ENCODE results near the gene MBD4. TPM values are rescaled to one million over a fixed set of nuclear protein-coding genes. Genes with fewer than 3 reads are reported as not detected.

MBD4 gene
- total RNA-seq, 4 donors from 2014 or later, result 25.1 to 44.9 (median 31.9) TPM

GRCh38 chr3:129481766-129482332, 42.1 kb upstream of the MBD4 start:
- no peak for TF ChIP-seq CTCF (IDR thresholded peaks at IDR 0.05; ENCODE audit: low read depth)

GRCh38 chr3:129476586-129476985, 36.8 kb upstream of the MBD4 start:
- TF ChIP-seq CTCF (IDR thresholded peaks at IDR 0.05; ENCODE audit: low read depth), result no peak

GRCh38 chr3:129475863-129476262, 36.1 kb upstream of the MBD4 start:
- no peak for TF ChIP-seq CTCF (IDR thresholded peaks at IDR 0.05; ENCODE audit: low read depth)

DNA sequence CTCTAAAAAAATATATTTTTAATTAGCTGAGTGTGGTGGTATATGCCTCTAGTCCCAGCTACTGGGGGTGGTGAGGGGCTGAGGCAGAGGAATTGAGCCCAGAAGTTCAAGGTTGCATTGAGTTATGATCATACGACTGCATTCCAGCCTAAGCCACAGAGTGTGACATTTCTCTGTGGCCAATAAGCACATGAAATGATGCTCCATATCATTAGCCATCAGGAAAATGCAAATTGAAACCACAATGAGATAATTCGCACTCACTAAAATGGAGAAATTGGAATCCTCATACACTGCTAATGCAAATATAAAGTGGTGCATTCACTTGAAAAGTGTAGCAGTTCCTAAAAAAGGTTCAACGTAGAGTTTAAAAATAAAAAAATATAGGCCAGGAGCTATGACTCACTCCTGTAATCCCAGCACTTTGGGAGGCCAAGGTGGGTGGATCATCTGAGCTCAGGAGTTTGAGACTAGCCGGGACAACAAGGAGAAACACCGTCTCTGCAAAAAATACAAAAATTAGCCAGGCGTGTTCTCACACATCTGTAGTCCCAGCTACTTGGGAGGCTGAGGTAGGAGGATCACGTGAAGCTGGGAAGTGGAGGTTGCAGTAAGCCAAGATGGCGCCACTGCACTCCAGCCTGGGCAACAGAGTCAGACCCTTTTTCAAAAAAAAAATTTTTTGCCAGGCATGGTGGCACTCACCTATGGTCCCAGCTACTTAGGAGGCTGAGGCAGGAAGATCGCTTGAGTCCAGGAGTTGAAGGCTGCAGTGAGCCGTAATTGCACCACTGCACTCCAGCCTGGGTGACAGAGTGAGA, 35.4 kb upstream of the MBD4 start:
- no peak for TF ChIP-seq CTCF (IDR thresholded peaks at IDR 0.05; ENCODE audit: low read depth)

DNA sequence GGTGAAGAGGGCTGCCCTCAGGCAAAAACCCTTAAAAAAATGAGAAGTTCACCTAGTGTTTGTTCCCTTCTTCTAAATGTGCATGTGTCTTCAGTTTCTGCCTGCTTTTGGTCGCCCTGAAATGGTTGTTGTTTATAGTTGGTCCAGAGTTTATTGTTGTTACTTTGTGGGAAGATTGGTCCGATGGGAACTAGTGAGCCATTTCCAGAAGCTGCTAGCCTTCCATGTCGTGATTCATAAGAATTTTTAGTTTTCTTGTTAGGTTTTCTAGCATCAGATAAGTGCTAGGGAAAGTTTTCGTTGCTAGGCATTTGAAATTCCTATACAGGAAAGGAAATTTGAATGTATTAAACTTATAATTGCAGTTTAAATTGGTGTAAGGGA, 34.0 kb upstream of the MBD4 start:
- TF ChIP-seq CTCF (IDR thresholded peaks at IDR 0.05; ENCODE audit: low read depth), result no peak

- no peak for TF ChIP-seq CTCF (IDR thresholded peaks at IDR 0.05; ENCODE audit: low read depth)
These were observed 33.5 kb upstream of the MBD4 start for GRCh38 chr3:129473067-129473768.

- no peak for TF ChIP-seq CTCF (IDR thresholded peaks at IDR 0.05; ENCODE audit: low read depth)
These were observed 31.1 kb upstream of the MBD4 start for GRCh38 chr3:129470861-129471260.

Data from subcutaneous adipose tissue (tissue), 4 donors.